CD4-positive, alpha-beta T cell (primary cell): ENCODE measurements around the gene EIF4H. TPM values are rescaled to one million over a fixed set of nuclear protein-coding genes. Genes with fewer than 3 reads are reported as not detected.
A peak's percentile ranks its signal among the peaks of the same experiment; 100 is the strongest.

Source experiments
- ATAC-seq: fragments of 200-7000 bp; cut with Tn5 transposase; one replicate; pipeline ENCODE4 v1.10.0; 2022; ENCODE audit warnings: mild to moderate bottlenecking; ENCODE audit not compliant: poor library complexity
- CTCF ChIA-PET: fragments of 350-600 bp; sonication (Branson Sonifier 250); formaldehyde crosslinking; loops from one replicate; lab custom pipeline; 2021; ENCODE audit warnings: antibody characterized with exemption, inconsistent platforms; lab: Charles Lee
- POLR2A ChIA-PET: fragments of 350-600 bp; sonication (Branson Sonifier 250); formaldehyde crosslinking; loops from one replicate; lab custom pipeline; 2021; ENCODE audit warnings: antibody characterized with exemption, inconsistent platforms; lab: Charles Lee
- DNase-seq, 14 experiments: peaks; one replicate each; pipeline ENCODE4 v3.0.0-alpha.2; 2013 to 2020; ENCODE audit warnings: mixed read lengths in 2 of 14
- H3K27ac ChIP-seq, 2 donors: one replicate each; pipeline versions ENCODE4 v1.5.1 to v1.7.0; 2013; ENCODE audit warnings: low read length in 2 of 2, low read depth in 1 of 2, mild to moderate bottlenecking in 1 of 2
- H3K27me3 ChIP-seq, 2 experiments: 1 replicate in 1 of 2; 2 replicates in 1 of 2; pipeline versions ENCODE4 v1.6.1 to v1.7.0; 2013; ENCODE audit warnings: low read length in 2 of 2, control low read depth in 1 of 2, mild to moderate bottlenecking in 1 of 2, moderate library complexity in 1 of 2; ENCODE audit not compliant: insufficient read depth in 2 of 2, control insufficient read depth in 1 of 2
- H3K36me3 ChIP-seq: one replicate; pipeline ENCODE4 v1.6.1; 2013; ENCODE audit warnings: low read length, control low read depth; ENCODE audit not compliant: insufficient read depth
- H3K4me1 ChIP-seq: one replicate; pipeline ENCODE4 v1.6.1; 2013; ENCODE audit warnings: low read length, control low read depth; ENCODE audit not compliant: insufficient read depth
- H3K4me3 ChIP-seq: one replicate; pipeline ENCODE4 v1.5.1; 2013; ENCODE audit warnings: mild to moderate bottlenecking, low read length, moderate library complexity
- H3K9me3 ChIP-seq, 2 experiments: 1 replicate in 1 of 2; 2 replicates in 1 of 2; pipeline versions ENCODE4 v1.6.1 to v1.7.0; 2013; ENCODE audit warnings: low read length in 2 of 2, mild to moderate bottlenecking in 2 of 2, control low read depth in 1 of 2, moderate library complexity in 1 of 2; ENCODE audit not compliant: control insufficient read depth in 1 of 2, insufficient read depth in 1 of 2
- H3K27ac Mint-ChIP-seq: one replicate; pipeline ENCODE4 v1.8.0; 2020; ENCODE audit warnings: mixed read lengths
- H3K27me3 Mint-ChIP-seq: one replicate; pipeline ENCODE4 v1.8.0; 2021; ENCODE audit warnings: mixed read lengths
- H3K36me3 Mint-ChIP-seq: one replicate; pipeline ENCODE4 v1.8.0; 2021; ENCODE audit warnings: low read depth, mixed read lengths
- H3K4me1 Mint-ChIP-seq: one replicate; pipeline ENCODE4 v1.8.0; 2021; ENCODE audit warnings: low read depth, mixed read lengths
- H3K4me3 Mint-ChIP-seq: one replicate; pipeline ENCODE4 v1.8.0; 2020; ENCODE audit warnings: mild to moderate bottlenecking, mixed read lengths
- H3K9me3 Mint-ChIP-seq: one replicate; pipeline ENCODE4 v1.8.0; 2020; ENCODE audit warnings: mixed read lengths
- CTCF ChIP-seq: fragments of 200-600 bp; IDR thresholded peaks from one replicate; pipeline ENCODE4 v1.8.0; 2022; ENCODE audit warnings: antibody characterized with exemption, mild to moderate bottlenecking
- intact Hi-C, 2 experiments: fragments of 100-400 bp; cut with DNase I in 1 of 2; cut with micrococcal nuclease in 1 of 2; formaldehyde crosslinking; loops; one replicate each; pipeline versions ENCODE4 v1.15.1 to v1.9.0; 2023 to 2025; cut with DNase I, micrococcal nuclease
- total RNA-seq, 174 experiments: library from RNA in 2 of 174; stranded (reverse) in 2 of 174; gene quantifications; one replicate each; pipeline ENCODE4 v1.2.3 and lab custom pipeline; 2021 to 2026

Gene EIF4H
- total RNA-seq, 2 experiments from 2014 or later: 311 to 316 TPM

- intact Hi-C loops: loop anchor here (5.0 kb wide), 1 partner anchor 115 kb away; no protein-coding TSS in a partner anchor
Observed at GRCh38 chr7:74182453-74183090, 8.4 kb downstream of the EIF4H start.

GRCh38 chr7:74183142-74183541 is 9.0 kb downstream of the EIF4H start:
- Histone ChIP-seq H3K4me3 (no peak overlapping the region), H3K9me3 (no peaks in the 10 kb centered on the region), H3K27ac (no peak overlapping the region), H3K27me3 (no peaks in the 10 kb centered on the region), H3K4me1 (peaks cover 80% of the 10 kb centered on the region), H3K36me3 (peaks cover 54% of the 10 kb centered on the region)
- H3K4me3 Mint-ChIP-seq: peak overlapping the region; percentile 31
- intact Hi-C loops: loop anchor here (5.0 kb wide), 1 partner anchor 116 kb away; no protein-coding TSS in a partner anchor
- ATAC-seq: no peak
- H3K27me3 Mint-ChIP-seq: no peaks in the 10 kb centered on the region
- DNase-seq: no peak
- H3K36me3 Mint-ChIP-seq: peaks cover 91% of the 10 kb centered on the region
- CTCF ChIA-PET: interaction anchor here (0.7 to 2.5 kb wide), 4 partner anchors 9 to 115 kb away, joined by 5 to 16 read pairs (median 7); partner anchors contain the start of gene EIF4H
- peak overlapping the region; percentile 51 for H3K27ac Mint-ChIP-seq
- no peak for TF ChIP-seq CTCF
- no peaks in the 10 kb centered on the region for H3K9me3 Mint-ChIP-seq
- peaks cover 98% of the 10 kb centered on the region for H3K4me1 Mint-ChIP-seq
- POLR2A ChIA-PET: interaction anchor here (1.1 to 2.8 kb wide), 2 partner anchors 9 to 10 kb away, joined by 3 to 20 read pairs; partner anchors contain the start of gene EIF4H

More at GRCh38 chr7:74182453-74183090, 8.4 kb downstream of the EIF4H start:
- no peaks in the 10 kb centered on the region for H3K9me3 Mint-ChIP-seq
- H3K27ac Mint-ChIP-seq: peak overlapping the region; percentile 18
- H3K36me3 Mint-ChIP-seq: peaks cover 91% of the 10 kb centered on the region
- no peak for DNase-seq
- TF ChIP-seq CTCF: no peak
- Histone ChIP-seq H3K4me1 (peaks cover 86% of the 10 kb centered on the region), H3K36me3 (peaks cover 53% of the 10 kb centered on the region), H3K9me3 (no peaks in the 10 kb centered on the region), H3K4me3 (no peak overlapping the region), H3K27me3 (no peaks in the 10 kb centered on the region), H3K27ac (no peak overlapping the region)
- H3K4me3 Mint-ChIP-seq: peak overlapping the region; percentile 32
- H3K27me3 Mint-ChIP-seq: no peaks in the 10 kb centered on the region
- ChIA-PET POLR2A (interaction anchor here (2.8 kb wide), 1 partner anchor 8 kb away, joined by 20 read pairs; the partner anchor contains the start of gene EIF4H), CTCF (interaction anchor here (2.0 kb wide), 2 partner anchors 24 to 115 kb away, joined by 8 to 16 read pairs; no protein-coding TSS in a partner anchor)
- no peak for ATAC-seq
- H3K4me1 Mint-ChIP-seq: peaks cover 98% of the 10 kb centered on the region

GRCh38 chr7:74183653-74184450 is 9.7 kb downstream of the EIF4H start:
- Mint-ChIP-seq H3K27me3 (no peaks in the 10 kb centered on the region), H3K36me3 (peaks cover 91% of the 10 kb centered on the region), H3K4me3 (peak overlapping the region; percentile 17), H3K27ac (peak overlapping the region; percentile 51), H3K4me1 (peaks cover 93% of the 10 kb centered on the region), H3K9me3 (no peaks in the 10 kb centered on the region)
- ChIA-PET POLR2A (interaction anchor here (0.7 to 2.8 kb wide), 3 partner anchors 9 to 36 kb away, joined by 3 to 20 read pairs (median 3); partner anchors contain the start of gene EIF4H), CTCF (interaction anchor here (0.7 to 2.5 kb wide), 4 partner anchors 9 to 116 kb away, joined by 5 to 16 read pairs (median 7); partner anchors contain the start of gene EIF4H)
- TF ChIP-seq CTCF: no peak
- no peaks in the 10 kb centered on the region for H3K9me3 ChIP-seq
- H3K27me3 ChIP-seq: no peaks in the 10 kb centered on the region
- no peak overlapping the region for H3K4me3 ChIP-seq
- intact Hi-C loops: loop anchor here (5.0 kb wide), 1 partner anchor 117 kb away; no protein-coding TSS in a partner anchor
- H3K27ac ChIP-seq: no peak overlapping the region
- ATAC-seq (peak; percentile 55), DNase-seq (peak in 4 of 14 experiments; percentile 26 to 53 (median 36))
- peaks cover 75% of the 10 kb centered on the region for H3K4me1 ChIP-seq
- H3K36me3 ChIP-seq: peaks cover 55% of the 10 kb centered on the region
